Measurements from ENCODE around the gene ST6GALNAC3. TPM values are rescaled to one million over a fixed set of nuclear protein-coding genes. Genes with fewer than 3 reads are reported as not detected.
A peak's percentile ranks its signal among the peaks of the same experiment; 100 is the strongest.

Gene ST6GALNAC3
- total RNA-seq, 1 donor from 2014 or later = 5.6 TPM

DNA sequence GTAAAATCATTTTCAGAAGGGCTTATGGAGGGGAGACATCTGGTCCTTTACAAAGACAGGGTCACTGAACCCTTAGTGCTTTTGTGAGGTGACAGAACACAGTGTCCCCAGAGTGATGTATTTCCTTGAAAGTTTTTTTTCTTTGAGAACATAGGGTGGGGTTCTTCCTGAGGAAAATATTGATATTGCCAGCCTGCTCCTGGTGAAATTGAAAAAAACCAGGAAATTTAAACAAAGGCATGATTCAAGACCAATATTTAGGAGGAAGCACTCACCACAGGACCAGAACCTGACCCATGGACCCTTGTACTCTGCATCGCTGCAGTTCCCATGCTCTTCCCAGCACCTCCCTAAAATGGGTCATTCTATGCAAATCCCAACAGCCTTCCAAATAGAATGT, 63.7 kb downstream of the ST6GALNAC3 start:
- no peaks in the 10 kb centered on the region for H3K36me3 ChIP-seq
- DNase-seq = no peak
- peak; percentile 44 for ATAC-seq
- intact Hi-C loops (cut with DNase I) = no loop called here
- H3K27me3 ChIP-seq = no peaks in the 10 kb centered on the region
- no peak overlapping the region for H3K4me3 ChIP-seq
- TF ChIP-seq, protein P1, sequence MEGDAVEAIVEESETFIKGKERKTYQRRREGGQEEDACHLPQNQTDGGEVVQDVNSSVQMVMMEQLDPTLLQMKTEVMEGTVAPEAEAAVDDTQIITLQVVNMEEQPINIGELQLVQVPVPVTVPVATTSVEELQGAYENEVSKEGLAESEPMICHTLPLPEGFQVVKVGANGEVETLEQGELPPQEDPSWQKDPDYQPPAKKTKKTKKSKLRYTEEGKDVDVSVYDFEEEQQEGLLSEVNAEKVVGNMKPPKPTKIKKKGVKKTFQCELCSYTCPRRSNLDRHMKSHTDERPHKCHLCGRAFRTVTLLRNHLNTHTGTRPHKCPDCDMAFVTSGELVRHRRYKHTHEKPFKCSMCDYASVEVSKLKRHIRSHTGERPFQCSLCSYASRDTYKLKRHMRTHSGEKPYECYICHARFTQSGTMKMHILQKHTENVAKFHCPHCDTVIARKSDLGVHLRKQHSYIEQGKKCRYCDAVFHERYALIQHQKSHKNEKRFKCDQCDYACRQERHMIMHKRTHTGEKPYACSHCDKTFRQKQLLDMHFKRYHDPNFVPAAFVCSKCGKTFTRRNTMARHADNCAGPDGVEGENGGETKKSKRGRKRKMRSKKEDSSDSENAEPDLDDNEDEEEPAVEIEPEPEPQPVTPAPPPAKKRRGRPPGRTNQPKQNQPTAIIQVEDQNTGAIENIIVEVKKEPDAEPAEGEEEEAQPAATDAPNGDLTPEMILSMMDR (IDR thresholded peaks at IDR 0.05) = no peak
- H3K27ac ChIP-seq = peak overlapping the region; percentile 69
- H3K4me1 ChIP-seq = peaks cover 5% of the 10 kb centered on the region
- no peaks in the 10 kb centered on the region for H3K9me3 ChIP-seq

DNA sequence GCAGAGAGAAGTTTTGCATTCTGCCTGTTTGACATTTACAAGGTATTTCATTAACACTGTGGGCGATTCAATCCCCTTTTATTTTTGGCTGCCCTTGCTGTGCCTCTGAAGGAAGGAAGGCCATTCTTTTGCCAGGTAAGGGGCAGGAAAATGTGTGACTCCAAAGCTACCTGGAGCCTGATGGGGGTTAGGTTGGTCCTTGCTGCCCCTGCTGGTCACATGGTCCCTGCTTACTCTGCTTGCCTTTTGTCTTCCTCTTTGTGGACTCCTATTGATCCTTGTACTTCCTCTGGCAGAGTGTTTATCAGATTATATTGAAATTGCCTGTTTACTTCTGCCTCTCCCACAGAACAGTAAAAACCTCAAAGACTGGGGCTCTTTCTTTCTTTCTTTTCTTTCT, 65.7 kb downstream of the ST6GALNAC3 start:
- no peak for ATAC-seq
- H3K27me3 ChIP-seq = no peaks in the 10 kb centered on the region
- intact Hi-C loops (cut with DNase I) = no loop called here
- H3K4me1 ChIP-seq = peaks cover 5% of the 10 kb centered on the region
- TF ChIP-seq, protein P1 (IDR thresholded peaks at IDR 0.05) = no peak
- no peak for DNase-seq
- no peak overlapping the region for H3K27ac ChIP-seq
- H3K36me3 ChIP-seq = no peaks in the 10 kb centered on the region
- no peak overlapping the region for H3K4me3 ChIP-seq
- no peaks in the 10 kb centered on the region for H3K9me3 ChIP-seq

DNA sequence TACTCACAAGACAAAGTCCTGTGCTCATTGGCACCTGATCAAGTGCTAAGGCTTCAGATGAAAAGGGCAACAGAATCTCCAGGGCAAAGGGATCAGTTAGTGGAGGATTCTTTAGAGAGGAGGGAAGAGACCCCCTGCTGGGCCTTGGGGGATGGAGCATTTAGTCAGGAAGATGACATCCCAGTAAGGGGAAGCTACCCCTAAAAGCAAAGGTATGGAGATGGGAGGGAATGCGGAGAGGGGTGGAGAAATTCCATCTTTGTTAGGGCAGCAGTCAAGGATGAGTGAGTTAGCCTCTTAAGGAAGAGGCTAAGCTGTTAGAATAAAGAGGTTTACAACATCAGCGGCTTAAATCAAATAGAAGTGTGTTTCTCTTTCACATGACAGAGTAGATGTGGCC, 67.4 kb downstream of the ST6GALNAC3 start:
- no peak for DNase-seq
- intact Hi-C loops (cut with DNase I) = no loop called here
- Histone ChIP-seq H3K27ac (no peak overlapping the region), H3K36me3 (no peaks in the 10 kb centered on the region), H3K4me1 (peaks cover 5% of the 10 kb centered on the region), H3K4me3 (no peak overlapping the region), H3K27me3 (no peaks in the 10 kb centered on the region), H3K9me3 (no peaks in the 10 kb centered on the region)
- ATAC-seq = no peak
- TF ChIP-seq, protein P1 (IDR thresholded peaks at IDR 0.05) = no peak

DNA sequence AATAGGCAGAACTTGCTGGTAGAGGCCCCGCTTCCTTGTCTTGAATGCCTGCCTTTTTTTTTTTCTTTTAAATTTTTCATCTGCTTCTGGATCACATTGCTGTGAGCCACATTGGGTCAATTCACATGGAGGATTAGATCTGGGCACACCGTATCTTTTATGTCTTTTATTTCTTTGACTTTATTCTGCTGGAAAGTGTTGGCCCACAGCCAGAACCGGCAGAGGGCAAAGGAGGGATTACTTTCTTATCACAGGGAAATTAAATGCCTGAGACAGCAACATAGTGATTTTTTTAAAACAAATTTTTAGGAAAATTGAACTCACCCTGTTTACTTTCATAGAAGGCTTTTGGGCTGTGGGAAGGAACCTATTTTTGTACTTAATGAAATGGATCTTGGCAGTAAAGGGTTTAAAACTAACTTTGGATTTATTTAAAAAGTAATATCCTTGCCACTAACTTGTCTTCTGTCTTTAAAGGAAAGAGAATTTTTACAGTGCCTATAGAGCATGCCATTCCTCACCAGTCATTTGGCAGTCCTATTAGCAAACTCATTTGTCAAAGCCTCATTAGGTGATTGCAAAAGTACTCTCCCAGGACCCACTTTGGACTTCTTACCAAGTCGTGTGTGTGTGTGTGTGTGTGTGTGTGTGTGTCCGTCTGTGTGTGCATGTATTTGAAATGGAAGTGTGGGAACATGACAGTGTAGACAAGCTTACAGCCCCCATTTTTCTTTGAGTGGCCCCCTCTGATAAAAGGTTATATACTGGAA, 68.4 kb downstream of the ST6GALNAC3 start:
- Histone ChIP-seq H3K27me3 (no peaks in the 10 kb centered on the region), H3K9me3 (no peaks in the 10 kb centered on the region), H3K27ac (no peak overlapping the region), H3K4me3 (no peak overlapping the region), H3K4me1 (peaks cover 1% of the 10 kb centered on the region), H3K36me3 (no peaks in the 10 kb centered on the region)
- ATAC-seq = no peak
- TF ChIP-seq, protein P1 (IDR thresholded peaks at IDR 0.05) = no peak
- intact Hi-C loops (cut with DNase I) = no loop called here
- no peak for DNase-seq

DNA sequence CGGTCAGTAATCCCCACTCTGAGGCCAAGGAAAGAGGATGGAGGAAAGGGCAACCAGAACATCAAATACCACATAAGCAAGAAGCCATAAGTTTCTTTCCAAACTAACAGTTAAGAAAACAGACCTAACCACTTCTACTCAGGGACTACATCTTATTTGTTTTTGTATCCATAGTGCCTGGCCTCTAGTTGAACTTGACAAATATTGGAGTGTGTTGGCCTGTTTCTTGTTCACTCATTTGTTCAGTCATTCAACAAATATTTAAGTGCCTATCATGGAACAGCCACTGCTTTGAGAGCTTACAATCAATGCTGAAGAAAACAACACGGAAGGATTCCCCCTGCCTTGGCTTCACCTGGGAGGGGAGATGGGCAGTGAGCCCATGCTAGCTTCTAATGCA, 69.7 kb downstream of the ST6GALNAC3 start:
- ATAC-seq (peak; percentile 50), DNase-seq (no peak)
- TF ChIP-seq, protein P1 (IDR thresholded peaks at IDR 0.05) = no peak

More for the DNA sequence above, 69.7 kb downstream of the ST6GALNAC3 start:
- intact Hi-C loops (cut with DNase I) = no loop called here
- no peaks in the 10 kb centered on the region for H3K4me1 ChIP-seq
- no peak overlapping the region for H3K4me3 ChIP-seq
- no peaks in the 10 kb centered on the region for H3K27me3 ChIP-seq
- H3K9me3 ChIP-seq = no peaks in the 10 kb centered on the region
- H3K27ac ChIP-seq = no peak overlapping the region
- no peaks in the 10 kb centered on the region for H3K36me3 ChIP-seq
